GM19467 (cell line): ENCODE results near the gene PEAR1.

Experiments used
- ATAC-seq: cut with Tn5 transposase; IDR thresholded peaks from one replicate; pipeline ENCODE4 v1.9.1; 2021; ENCODE audit warnings: mild to moderate bottlenecking, moderate library complexity; ENCODE audit not compliant: unreplicated experiment

The PEAR1 gene

DNA sequence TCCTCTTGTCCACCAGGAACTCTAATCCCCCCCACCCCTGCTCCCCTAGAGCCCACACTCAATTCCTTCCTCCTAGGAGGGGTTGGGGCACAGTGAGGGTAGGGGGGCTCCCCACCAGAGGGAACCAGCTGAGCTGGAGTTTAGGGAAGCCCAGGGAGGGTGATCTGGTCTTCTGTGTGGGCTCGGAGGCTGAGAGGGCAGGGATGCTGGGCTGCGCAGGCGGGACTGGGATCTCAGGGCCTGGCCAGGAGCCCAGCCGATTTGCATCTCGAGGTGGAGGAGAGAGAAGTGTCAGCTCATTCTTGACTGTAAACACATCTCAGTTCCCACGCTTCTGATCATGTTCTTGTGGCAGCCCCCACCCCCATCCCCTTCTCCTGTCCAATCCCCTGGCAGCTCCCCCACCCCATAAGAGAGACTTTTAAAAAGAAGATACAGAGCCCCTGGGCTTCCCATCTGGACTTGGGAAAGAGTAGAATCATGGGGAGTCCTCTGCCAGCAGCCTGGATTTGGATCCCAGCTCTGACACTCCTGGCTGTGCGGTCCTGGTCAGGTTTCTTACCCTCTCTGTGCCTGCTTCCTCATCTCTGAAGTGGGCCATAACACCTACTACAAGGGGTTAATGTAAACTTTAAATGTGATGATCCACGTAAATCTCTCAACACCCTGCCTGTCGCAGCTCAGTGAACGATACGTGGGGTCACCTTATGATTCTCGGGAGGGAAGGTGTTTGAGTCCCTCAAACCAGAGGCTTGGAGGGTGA, 6.6 kb downstream of the PEAR1 start:
- no peak for ATAC-seq

DNA sequence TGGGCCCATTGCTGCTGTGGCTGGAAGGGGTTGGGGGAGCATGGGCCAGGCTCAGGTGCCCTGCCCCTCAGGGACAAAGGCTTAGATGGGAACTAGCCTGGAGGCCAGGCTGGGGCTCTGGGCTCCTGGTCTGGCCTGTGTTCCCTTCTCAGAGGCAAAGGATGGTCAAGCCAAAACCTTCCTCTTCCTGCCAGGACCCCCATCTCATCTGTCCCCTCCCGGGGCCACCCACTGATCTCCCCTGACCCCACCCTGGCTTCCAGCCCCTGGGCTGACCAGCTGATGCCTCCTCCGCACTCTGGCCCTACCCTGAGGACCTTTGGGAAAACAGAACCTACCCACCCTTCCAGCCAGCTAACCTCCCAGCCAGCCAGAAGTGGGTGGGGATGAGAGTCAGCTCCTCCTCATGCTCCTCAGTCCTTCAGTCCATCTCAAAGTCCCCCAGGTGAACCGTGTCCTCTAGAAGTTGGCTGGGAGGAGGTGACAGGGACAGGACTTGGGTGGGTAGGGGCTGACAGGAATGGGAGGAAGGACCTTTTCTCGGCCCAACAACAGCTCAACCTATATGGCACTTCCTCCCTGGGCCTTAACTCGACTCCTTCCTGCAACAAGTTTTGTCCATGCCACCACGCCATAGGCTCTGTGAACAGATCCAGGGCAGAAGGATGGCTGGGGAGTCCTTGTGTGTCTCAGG, 7.5 kb downstream of the PEAR1 start:
- ATAC-seq: no peak

DNA sequence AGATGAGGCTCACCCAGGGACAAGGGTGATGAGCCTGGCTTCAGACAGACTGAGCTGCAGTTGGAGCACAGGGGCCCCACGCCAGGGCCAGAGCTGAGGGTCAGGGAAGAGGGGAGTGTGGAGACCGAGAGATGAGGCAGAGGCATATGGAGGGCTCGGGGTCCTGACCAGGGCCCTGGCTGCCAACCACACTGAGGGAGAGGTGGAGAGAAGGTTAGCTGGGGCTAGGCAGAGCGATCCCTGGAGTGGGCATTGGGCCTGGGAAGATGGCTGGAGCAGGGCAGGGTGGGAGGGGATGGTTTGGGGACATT, 8.0 kb downstream of the PEAR1 start:
- no peak for ATAC-seq

DNA sequence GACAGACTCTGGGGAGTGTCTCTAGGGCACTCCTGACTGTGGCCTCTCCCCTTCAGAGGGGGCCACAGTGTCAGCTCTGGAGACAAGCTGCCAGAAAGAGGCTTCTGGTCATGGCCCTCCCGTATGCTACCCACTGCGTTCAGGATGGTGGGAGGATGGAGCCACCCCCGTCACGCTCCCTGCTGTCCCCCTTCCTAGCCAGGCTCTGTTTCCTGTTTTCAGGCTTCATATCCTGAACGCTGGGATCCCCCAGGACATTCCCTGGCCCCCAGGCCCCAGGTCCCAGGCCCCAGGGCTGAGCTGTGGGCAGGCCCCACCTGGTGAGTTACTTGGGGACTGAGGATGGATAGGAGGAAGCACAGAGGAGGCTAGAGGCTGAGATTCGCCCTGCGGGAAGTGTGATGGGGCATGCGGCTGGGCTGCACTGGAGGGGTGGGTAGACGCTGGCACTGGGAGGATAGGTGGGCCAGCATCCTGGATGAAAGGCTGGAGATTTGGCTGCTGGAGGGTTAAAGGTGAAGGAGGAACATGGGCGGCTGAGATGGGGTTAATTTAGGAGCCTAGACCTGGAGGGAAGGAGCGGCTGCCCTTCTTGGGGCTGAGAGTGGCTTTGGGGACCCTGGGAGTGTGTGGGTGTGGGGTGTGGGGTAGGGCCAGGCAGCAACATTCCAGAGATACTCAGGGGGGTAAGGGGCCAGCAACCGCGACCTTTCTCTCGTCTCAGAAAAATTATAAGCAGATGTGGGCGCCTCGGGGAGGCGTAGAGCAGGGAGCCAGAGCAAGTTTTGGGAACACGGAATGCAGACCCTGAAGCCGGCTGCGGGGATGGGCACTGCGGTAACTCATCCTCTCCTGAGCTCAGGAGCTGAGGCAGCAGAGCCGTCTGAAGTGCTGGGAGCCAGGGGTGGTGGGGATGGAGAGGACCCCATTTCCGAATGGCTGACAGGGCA, 8.7 kb downstream of the PEAR1 start:
- ATAC-seq: no peak

DNA sequence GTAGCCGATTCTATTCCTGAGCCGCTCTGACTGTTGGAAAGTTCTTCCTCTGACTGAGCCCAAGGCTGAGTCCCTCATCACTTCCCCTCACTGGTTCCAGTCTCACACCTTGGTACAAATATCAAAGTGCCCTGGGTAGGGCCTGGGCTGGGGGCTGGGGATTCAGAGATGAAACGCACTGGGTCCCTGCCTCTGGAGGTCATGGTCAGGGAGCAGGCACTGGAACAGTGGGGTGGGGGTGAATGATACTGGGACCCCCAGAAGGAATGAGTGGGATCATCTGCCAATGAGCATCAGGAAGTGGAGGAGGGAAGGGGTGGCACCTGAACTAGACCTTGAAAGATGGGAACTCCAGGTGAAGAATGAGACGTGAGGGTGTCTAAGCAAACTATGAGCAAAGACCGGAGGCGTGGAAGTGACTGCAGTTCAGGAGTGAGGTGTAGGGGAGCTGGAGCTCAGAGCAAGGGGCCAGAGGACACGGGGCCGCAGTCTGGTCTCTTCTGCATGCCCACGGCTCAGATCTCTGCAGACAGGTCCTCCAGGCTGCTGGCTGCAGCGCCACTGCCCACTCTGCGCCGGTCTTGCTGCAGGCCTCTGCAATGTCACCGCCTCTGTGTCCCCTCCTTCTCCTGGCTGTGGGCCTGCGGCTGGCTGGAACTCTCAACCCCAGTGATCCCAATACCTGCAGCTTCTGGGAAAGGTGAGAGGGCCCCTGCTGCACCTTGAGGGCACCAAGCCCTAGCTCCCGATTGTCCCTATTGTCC, 10.0 kb downstream of the PEAR1 start:
- no peak for ATAC-seq

DNA sequence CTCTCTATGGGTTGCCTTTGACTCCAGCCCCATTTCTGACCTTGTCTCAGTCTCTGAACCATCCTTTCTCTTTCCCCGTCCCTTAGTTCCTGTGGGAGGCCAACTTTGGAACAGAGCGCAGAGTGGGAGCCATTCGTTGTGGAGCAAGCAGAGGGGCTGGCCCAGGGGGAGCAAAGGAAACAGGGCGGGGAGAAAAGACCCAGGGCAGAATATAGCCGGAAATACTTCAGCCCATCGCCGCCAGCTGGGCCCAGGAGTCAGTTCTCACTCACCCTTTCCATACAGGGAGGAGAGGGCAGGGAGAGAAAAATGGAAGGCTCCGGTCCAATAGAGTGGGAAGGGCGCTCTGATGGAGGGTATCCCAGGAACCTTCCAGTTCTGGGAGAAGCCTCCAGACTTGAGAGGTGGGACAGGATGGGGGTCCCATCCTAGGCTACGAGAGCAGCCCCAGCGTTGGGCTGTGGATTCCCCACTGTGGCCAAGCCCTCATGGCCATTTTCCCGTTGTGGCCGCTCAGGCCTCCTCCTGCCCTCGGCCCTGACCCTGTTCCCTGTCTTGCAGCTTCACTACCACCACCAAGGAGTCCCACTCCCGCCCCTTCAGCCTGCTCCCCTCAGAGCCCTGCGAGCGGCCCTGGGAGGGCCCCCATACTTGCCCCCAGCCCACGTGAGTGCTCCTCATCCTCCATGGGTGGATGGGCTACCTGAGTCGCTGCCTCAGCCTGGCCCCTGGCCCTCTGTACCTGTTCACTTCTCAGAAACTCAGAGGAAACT, 10.9 kb downstream of the PEAR1 start:
- ATAC-seq: no peak

DNA sequence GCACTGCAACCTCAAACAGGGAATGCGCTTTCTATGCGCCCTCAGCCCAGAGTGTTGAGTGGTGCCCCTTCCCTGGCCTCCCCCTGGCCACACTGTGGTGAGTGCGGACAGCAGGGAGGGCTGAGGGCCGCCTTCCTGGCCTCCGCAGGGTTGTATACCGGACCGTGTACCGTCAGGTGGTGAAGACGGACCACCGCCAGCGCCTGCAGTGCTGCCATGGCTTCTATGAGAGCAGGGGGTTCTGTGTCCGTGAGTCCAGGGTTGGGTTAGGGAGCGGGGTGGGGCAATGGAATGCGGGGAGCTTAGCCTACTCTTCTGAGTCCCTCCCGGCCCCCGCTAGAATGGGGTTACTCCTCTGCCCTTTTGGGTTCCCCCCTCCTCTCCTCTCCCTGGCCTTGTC, 11.7 kb downstream of the PEAR1 start:
- ATAC-seq: no peak

DNA sequence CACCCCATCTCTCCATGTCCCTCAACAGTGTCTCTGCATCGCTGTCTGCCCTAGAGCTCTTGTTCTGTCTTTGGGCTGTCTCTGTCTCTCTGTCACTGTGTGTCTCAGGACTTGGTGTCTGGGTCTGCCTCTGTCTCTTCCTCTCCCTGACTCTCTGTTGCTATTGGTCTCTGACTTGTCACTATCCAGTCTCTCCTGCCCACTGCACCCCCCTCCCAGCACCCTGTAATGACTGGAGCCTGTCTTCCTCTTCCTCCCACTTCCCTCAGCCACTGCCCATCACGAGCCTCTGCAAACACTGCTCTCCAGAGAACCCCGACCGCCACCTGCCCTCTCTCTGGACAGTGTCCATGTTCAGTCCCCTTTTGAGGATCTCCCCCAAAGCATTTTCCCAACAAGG, 12.1 kb downstream of the PEAR1 start:
- ATAC-seq: no peak

DNA sequence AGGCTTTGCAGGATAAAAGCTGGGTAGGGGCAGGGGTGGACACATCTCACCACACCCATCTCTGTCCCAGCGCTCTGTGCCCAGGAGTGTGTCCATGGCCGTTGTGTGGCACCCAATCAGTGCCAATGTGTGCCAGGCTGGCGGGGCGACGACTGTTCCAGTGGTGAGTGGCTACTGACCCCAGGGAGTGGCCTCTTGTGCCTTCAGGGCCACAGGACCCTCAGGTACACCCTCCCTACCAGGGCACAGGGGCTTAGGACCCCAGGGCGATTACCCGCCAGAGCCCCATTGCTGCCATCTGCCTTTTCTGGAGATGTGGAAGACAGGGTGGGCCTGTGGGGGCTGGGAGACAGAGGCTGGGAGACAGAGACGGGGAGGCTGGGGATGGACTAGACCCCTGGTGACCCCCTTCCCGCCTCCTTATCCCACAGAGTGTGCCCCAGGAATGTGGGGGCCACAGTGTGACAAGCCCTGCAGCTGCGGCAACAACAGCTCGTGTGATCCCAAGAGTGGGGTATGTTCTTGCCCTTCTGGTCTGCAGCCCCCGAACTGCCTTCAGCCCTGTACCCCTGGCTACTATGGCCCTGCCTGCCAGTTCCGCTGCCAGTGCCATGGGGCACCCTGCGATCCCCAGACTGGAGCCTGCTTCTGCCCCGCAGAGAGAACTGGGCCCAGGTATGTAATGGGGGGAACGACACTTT, 12.8 kb downstream of the PEAR1 start:
- no peak for ATAC-seq

DNA sequence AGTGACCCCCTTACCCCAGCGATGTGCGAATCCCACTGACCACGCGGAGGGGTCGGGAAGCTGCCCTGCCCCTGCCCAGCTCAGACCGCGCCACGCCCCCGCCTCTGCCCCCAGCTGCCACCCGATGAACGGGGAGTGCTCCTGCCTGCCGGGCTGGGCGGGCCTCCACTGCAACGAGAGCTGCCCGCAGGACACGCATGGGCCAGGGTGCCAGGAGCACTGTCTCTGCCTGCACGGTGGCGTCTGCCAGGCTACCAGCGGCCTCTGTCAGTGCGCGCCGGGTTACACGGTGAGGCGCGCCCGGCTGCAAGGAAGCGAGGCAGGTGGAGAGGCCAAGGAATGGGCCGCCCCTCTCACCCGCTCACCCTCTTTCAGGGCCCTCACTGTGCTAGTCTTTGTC, 15.0 kb downstream of the PEAR1 start:
- ATAC-seq: no peak

DNA sequence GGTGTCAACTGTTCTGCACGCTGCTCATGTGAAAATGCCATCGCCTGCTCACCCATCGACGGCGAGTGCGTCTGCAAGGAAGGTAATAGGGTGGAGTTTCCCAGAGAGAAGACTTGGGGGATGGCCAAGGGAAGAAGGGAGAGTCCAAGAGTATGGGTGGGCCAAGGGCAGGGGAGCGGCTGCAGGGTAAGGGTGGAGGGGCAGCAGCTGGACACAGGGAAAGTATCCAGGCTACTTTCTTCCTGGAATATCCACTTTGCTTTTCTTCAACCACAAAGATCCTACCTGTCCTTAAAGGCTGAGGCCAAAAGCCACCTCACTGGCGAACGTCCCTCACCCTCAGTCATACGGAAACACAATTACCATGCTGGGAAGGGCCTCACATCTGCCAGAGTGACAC, 15.4 kb downstream of the PEAR1 start:
- no peak for ATAC-seq

DNA sequence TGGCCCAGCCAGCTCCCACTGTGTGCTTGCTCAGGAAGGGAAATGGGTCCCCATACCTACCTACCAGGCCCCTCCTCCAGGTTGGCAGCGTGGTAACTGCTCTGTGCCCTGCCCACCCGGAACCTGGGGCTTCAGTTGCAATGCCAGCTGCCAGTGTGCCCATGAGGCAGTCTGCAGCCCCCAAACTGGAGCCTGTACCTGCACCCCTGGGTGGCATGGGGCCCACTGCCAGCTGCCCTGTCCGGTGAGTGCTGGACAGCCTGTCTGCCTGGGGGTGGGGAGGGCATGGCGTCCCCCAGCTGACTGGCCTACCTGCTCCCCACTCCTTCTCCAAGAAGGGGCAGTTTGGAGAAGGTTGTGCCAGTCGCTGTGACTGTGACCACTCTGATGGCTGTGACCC, 16.2 kb downstream of the PEAR1 start:
- no peak for ATAC-seq

DNA sequence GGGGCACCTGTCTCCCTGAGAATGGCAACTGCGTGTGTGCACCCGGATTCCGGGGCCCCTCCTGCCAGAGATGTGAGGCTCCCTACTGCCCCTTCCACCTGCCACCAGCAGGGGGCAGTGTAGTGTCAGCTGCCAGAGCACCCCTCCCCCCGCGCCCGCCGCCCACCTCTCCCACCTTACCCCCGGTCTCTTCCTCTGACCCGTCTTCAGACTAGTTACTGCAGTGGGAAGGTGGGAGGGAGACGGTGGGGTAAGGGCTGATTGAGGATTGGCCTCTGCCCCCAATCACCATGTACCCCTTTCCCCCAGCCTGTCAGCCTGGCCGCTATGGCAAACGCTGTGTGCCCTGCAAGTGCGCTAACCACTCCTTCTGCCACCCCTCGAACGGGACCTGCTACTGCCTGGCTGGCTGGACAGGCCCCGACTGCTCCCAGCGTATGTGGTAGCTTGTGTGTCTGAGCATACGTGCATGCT, 16.8 kb downstream of the PEAR1 start:
- ATAC-seq: no peak

DNA sequence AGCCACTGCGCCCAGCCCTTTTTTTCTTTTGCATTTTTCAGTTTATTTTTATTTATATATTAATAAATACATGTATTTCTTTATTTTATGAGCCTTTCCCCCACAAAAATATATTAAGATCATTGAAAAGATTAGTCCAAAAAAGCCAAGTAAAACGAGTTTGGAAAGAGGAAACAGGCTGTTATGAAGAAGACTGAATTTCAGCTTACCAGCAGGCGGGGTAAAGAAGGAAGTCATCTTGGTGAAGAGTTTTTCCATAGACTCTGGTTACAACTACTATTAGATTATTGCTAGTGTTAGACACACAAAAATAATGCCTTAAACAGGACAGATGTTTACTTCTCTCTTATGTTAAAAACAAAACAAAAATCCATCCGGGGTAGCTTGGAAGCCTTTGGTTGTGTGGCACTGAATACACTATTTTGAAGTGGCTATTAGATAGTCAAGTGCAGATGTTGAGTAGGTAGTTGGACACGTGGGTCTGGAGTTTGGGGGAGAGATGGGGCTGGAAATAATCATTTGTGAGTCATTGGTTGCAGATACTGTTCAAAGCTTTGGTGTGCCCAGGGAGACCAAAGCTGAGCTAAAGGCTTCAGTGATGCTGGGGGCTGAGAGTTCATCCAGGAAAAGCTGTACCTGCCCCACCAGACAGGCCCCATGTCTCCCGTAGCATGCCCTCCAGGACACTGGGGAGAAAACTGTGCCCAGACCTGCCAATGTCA, 18.2 kb downstream of the PEAR1 start:
- no peak for ATAC-seq

DNA sequence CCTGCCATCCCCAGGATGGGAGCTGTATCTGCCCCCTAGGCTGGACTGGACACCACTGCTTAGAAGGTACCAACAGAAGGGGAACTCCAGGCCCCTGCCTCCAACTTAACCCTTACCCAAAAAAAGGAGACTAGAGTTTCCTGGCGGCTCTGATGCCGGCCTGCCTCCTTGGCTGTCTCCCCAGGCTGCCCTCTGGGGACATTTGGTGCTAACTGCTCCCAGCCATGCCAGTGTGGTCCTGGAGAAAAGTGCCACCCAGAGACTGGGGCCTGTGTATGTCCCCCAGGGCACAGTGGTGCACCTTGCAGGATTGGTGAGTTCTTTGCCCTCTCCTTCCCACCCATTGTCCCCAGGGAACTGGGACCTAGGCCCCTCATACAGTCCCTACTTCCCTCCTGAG, 18.8 kb downstream of the PEAR1 start:
- no peak for ATAC-seq

DNA sequence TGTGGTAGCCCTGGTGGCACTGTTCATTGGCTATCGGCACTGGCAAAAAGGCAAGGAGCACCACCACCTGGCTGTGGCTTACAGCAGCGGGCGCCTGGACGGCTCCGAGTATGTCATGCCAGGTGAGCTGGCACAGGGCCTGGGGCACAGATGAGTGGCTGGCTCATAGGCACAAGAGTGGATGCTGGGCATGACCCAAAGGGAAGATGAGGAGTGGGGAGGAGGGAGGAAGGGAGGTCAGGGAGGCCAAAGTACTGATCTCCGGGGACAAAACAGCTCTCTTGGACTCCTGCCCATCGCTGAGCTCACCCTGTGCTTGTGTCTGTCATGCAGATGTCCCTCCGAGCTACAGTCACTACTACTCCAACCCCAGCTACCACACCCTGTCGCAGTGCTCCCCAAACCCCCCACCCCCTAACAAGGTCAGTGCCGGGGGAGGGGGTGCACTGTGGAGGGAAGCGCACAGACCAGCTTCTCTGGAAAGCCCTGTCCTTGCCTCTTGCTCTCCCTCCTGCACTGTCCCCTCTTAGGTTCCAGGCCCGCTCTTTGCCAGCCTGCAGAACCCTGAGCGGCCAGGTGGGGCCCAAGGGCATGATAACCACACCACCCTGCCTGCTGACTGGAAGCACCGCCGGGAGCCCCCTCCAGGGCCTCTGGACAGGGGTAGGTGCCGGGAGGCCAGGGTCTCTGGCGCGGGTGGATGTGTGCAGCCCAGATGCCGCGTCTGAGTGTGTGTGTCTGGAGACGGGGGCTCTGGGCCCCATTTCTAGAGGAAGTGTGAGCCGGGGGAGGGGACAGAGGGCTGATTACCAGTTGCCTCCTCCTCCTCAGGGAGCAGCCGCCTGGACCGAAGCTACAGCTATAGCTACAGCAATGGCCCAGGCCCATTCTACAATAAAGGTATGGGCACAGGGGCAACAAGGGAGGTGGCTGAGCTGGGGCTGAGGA, 19.6 kb downstream of the PEAR1 start:
- no peak for ATAC-seq

DNA sequence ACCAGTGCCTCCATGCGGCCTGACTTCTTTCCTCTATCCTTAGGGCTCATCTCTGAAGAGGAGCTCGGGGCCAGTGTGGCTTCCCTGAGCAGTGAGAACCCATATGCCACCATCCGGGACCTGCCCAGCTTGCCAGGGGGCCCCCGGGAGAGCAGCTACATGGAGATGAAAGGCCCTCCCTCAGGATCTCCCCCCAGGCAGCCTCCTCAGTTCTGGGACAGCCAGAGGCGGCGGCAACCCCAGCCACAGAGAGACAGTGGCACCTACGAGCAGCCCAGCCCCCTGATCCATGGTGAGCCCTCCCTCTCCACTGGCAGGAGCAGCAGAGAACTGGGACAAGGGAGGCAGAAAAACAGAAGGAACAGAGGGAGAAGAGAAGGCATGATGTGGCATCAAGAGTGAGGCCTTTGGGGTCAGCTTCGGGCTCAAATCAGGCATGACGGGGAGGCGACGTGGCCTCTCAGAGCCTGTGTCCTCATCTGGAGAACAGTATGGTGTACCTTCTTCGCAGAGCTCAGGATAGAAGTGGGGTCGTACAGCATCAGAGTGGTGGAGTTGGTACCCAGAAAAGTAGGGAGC, 20.4 kb downstream of the PEAR1 start:
- no peak for ATAC-seq
